Erythroblast (primary cell): Measurements from ENCODE around the gene TCEANC.
"Not testable (repeated sequence)": the region's sequence is repeated elsewhere in the genome, so short reads cannot be mapped to it uniquely, and the experiment has no call there.

Source experiments
- DNase-seq, 2 experiments: peaks; one replicate each; lab custom pipeline; 2025; lab: John Stamatoyannopoulos, UW
- GATA1 ChIP-seq: IDR thresholded peaks from 2 replicates; pipeline ENCODE4 v1.6.1; 2011; ENCODE audit warnings: low read depth, mild to moderate bottlenecking, control low read depth, low read length, moderate library complexity
- POLR2A ChIP-seq: IDR thresholded peaks from 2 replicates; pipeline ENCODE4 v1.6.1; 2011; ENCODE audit warnings: mild to moderate bottlenecking, low read length

Gene TCEANC

GRCh38 chrX:13670197-13670596 lies 17.3 kb downstream of the TCEANC start:
- no peak for DNase-seq
- TF ChIP-seq GATA1, result no peak
- TF ChIP-seq POLR2A, result no peak

GRCh38 chrX:13673016-13673415 lies 20.1 kb downstream of the TCEANC start:
- DNase-seq, result no peak
- TF ChIP-seq POLR2A (no peak), GATA1 (no peak)

- DNase-seq, result no peak
- TF ChIP-seq POLR2A, result no peak
- TF ChIP-seq GATA1, result no peak
These were observed 23.9 kb downstream of the TCEANC start for GRCh38 chrX:13676885-13677284.

GRCh38 chrX:13679700-13680099 lies 26.8 kb downstream of the TCEANC start:
- not testable (repeated sequence) for DNase-seq

GRCh38 chrX:13681595-13681994 lies 28.7 kb downstream of the TCEANC start:
- no peak for TF ChIP-seq POLR2A
- TF ChIP-seq GATA1, result no peak
- DNase-seq, result no peak

GRCh38 chrX:13684361-13684760 lies 31.4 kb downstream of the TCEANC start:
- no peak for TF ChIP-seq GATA1
- DNase-seq, result no peak

- no peak for DNase-seq
- no peak for TF ChIP-seq GATA1
- no peak for TF ChIP-seq POLR2A
These were observed 32.3 kb downstream of the TCEANC start for GRCh38 chrX:13685126-13685763.

- no peak for TF ChIP-seq POLR2A
- TF ChIP-seq GATA1, result no peak
- no peak for DNase-seq
These were observed 34.3 kb downstream of the TCEANC start for GRCh38 chrX:13687203-13687602.

- DNase-seq, result peak in 1 of 2 experiments; percentile 36
- TF ChIP-seq GATA1 (no peak), POLR2A (peak; percentile 13)
These were observed 35.5 kb downstream of the TCEANC start for GRCh38 chrX:13688384-13688957.

GRCh38 chrX:13688958-13689740 lies 36.2 kb downstream of the TCEANC start, which contains the start of gene RAB9A:
Gene RAB9A (plus strand): TSS chrX:13689128. CDS start chrX:13708747, 19,619 bp downstream.
- TF ChIP-seq GATA1, result no peak
- peak; percentile 52 for TF ChIP-seq POLR2A
- DNase-seq, result peak; percentile 78 to 84

GRCh38 chrX:13689741-13690211 lies 36.8 kb downstream of the TCEANC start:
- peak; percentile 66 to 68 for DNase-seq
- TF ChIP-seq GATA1 (no peak), POLR2A (peak; percentile 5)

GRCh38 chrX:13690836-13691235 lies 37.9 kb downstream of the TCEANC start:
- TF ChIP-seq POLR2A, result no peak
- TF ChIP-seq GATA1, result no peak
- DNase-seq, result no peak

GRCh38 chrX:13691841-13692371 lies 39.0 kb downstream of the TCEANC start:
- DNase-seq, result no peak
- TF ChIP-seq GATA1 (no peak), POLR2A (no peak)

- peak; percentile 7 to 12 for DNase-seq
- TF ChIP-seq GATA1, result no peak
- TF ChIP-seq POLR2A, result no peak
These were observed 39.9 kb downstream of the TCEANC start for GRCh38 chrX:13692771-13693231.
